HG03378 (cell line): ENCODE measurements around the gene CANT1.

Experiments
- ATAC-seq: cut with Tn5 transposase; IDR thresholded peaks from one replicate; pipeline ENCODE4 v1.9.1; 2021; ENCODE audit warnings: mild to moderate bottlenecking, moderate library complexity; ENCODE audit not compliant: unreplicated experiment

CANT1 gene

GRCh38 chr17:79011451-79012147, 2.0 kb upstream of the CANT1 start:
- ATAC-seq, result no peak

- ATAC-seq, result no peak
Observed at GRCh38 chr17:79010304-79010646, 711 bp upstream of the CANT1 start.

- ATAC-seq, result no peak
Observed at GRCh38 chr17:79008666-79009387, 737 bp downstream of the CANT1 start.

DNA sequence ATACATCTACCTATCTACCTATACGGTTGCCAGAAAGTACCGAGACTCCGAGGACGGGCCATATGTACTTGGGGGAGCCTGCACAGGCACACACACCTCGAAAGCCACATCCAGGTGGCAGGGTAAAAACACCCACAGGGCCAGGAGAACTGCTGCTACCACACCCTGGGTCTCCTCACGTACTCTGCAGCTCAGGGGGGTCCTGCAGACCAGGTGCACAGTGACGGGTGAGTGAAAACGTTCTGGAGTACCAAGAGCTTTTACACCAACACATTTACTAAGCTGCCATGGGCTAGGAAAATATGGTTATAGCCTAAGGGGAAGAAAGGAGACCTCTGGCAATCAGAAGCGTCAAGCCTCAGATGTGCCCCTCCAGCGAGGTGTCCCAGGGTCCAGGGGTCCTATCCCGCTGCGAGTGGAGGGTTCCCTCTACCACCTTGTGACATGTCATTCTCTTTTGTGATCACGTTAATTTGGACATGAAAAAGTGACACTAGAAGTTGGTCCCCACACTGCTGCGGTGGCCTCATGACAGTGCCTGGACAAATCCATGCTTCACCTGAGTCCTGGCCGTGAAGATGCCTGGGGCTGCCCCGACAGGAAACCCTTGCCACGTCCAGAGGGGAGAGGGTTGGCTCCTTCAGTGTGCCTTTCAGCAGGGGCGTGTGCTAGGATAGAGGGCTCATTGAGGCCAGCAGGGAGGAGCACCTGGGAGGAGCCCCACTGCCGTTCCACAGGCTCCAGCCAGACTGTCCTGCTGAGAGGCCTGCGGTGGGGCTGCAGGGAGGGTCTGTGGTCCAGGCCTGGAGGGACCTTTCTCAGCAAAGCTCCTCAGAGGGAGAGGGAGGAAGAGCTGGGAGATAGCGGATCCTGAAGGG, 1.8 kb downstream of the CANT1 start:
- no peak for ATAC-seq

- ATAC-seq, result no peak
Observed at GRCh38 chr17:79006794-79007503, 2.6 kb downstream of the CANT1 start.

- no peak for ATAC-seq
Observed at GRCh38 chr17:79006046-79006445, 3.5 kb downstream of the CANT1 start.

GRCh38 chr17:79005063-79005861, 4.3 kb downstream of the CANT1 start:
- ATAC-seq, result no peak

- ATAC-seq, result no peak
Observed at GRCh38 chr17:79003661-79004411, 5.7 kb downstream of the CANT1 start.

GRCh38 chr17:79002796-79003593, 6.6 kb downstream of the CANT1 start:
- ATAC-seq, result no peak

- no peak for ATAC-seq
Observed at GRCh38 chr17:79002291-79002690, 7.3 kb downstream of the CANT1 start.

- ATAC-seq, result no peak
Observed at GRCh38 chr17:79001190-79002020, 8.2 kb downstream of the CANT1 start.

DNA sequence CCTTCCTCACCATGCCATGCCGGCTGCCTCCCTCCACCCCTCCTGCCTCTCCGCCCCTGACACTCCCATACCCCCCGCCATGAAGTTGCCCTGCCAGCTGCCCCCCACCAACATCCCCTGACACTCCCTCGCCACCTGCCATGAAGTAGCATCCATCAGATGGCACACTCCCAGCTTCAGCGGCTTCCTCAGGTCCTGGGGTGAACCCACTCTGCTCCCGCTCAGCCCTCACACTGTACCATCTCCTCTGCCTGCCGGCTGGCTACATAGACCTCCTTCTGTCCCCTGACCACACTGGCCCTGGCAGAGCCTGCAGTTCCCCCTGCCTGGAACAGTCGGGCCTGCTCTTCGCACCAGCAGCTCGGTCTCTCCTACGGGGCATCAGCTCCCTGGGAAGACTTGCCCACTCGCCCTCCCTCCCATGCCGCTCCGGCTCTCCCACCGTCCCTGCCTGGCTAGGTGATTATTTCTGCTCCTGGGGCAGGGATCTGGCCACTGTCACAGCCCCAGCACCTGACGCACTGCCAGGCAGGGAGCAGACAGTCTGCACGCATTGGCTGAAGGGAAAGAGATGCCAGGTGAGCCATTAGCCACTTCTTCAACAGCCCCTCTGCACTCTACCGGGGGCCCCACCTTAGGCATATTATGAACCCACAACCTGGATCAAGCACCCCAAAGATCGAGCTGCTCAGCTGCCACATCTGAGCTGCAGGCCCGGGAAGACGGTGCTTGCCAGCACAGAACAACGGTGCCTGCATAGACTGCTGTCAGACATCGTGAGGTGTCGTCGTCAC, 9.0 kb downstream of the CANT1 start:
- no peak for ATAC-seq

- no peak for ATAC-seq
Observed at GRCh38 chr17:78999947-79000395, 9.6 kb downstream of the CANT1 start.

DNA sequence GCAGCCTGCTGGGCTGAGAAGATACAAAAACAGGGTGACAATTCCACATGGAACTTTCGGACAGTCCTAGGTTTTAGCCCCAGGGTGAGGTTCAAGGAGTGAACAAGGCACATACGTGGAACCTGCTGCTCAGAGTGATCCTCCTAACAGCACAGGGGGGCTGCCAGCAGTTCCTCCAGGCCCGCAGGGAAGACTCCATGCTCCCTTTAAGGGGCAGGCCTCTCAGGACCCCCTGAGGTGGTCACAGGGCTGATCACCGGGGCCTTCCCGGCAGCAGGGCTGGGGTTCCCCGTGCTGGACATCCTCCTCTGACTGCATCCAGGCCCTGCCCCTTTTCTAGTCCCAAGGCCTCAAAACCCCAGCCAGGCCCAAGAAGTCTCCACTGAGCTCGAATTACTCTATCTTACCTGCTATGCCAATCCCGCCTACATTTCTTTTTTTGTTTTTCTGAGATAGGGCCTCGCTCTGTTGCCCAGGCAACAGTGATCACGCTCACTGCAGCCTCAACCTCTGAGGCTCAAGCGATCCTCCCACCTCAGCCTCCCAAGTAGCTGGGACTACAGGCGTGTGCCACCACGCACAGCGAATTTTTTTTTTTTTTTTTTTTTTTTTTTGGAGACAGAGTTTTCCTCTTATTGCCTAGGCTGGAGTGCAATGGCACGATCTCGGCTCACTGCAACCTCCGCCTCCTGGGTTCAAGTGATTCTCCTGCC, 10.4 kb downstream of the CANT1 start:
- no peak for ATAC-seq

DNA sequence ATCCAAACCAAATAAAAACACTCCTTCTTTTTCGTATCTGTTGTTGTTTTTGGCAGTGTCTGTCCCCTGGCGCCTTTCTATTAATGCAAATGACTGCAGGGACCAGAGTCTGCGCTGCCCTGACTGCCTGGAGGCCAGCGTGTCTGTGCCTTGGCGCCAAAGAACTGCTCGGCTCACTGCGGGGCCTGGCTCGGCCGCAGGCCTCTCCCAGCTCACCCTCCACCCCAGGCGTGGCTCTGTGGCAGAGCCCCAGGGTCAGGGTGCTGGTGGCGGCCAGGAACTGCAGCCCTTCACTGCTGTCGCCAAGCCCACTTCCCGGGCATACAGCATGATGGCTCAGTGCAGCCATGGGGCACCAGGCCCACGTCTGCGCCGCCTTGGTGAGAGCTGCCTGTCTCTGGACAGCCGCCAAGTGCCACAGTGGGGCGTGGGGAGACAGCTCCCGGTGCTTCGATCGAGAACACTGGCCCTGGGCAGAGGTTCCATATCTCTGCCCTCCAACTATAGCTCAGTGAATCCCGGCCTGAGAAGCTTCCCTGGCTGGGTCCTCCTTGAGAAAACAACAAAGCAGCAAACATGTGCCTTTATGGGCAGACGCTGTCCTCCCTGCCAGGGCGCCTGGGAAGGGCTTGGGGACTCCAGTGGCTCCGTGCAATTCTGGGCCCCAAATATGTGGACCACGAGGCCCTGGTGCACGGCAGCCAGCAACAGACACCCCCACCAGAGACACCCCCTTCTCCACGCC, 11.1 kb downstream of the CANT1 start:
- ATAC-seq, result no peak

DNA sequence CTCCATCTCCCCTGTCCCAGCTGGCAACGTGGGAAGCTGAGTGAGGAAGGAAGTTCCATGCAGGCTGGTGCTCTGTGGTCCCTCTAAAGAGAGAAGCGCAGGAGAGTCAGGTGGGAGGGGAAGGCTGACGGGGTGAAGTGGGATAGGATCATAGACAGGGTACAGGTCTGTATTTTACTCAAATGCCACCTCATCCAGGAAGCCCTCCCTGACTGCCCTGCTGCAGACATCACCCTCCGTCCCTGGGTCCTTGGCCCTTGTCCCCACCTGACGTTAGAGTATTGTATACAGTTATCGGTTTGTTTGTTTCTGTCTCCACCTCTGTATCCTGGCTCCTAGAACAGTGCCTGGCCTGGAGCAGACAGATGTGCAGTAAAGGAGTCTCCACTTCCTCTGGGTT, 11.7 kb downstream of the CANT1 start:
- ATAC-seq, result no peak
